Stimulated activated CD4-positive, alpha-beta T cell treated with anti-CD3 and anti-CD28 coated beads, Interleukin-15, amount 100 ng/mL, for 48 hours (primary cell): Measurements from ENCODE around the gene CMC2.
A peak's percentile ranks its signal among the peaks of the same experiment; 100 is the strongest.

ENCODE experiments used
- DNase-seq, 2 donors: peaks; one replicate each; pipeline ENCODE4 v3.0.0-alpha.2; 2020; ENCODE audit warnings: low read depth in 2 of 2

CMC2 gene

DNA sequence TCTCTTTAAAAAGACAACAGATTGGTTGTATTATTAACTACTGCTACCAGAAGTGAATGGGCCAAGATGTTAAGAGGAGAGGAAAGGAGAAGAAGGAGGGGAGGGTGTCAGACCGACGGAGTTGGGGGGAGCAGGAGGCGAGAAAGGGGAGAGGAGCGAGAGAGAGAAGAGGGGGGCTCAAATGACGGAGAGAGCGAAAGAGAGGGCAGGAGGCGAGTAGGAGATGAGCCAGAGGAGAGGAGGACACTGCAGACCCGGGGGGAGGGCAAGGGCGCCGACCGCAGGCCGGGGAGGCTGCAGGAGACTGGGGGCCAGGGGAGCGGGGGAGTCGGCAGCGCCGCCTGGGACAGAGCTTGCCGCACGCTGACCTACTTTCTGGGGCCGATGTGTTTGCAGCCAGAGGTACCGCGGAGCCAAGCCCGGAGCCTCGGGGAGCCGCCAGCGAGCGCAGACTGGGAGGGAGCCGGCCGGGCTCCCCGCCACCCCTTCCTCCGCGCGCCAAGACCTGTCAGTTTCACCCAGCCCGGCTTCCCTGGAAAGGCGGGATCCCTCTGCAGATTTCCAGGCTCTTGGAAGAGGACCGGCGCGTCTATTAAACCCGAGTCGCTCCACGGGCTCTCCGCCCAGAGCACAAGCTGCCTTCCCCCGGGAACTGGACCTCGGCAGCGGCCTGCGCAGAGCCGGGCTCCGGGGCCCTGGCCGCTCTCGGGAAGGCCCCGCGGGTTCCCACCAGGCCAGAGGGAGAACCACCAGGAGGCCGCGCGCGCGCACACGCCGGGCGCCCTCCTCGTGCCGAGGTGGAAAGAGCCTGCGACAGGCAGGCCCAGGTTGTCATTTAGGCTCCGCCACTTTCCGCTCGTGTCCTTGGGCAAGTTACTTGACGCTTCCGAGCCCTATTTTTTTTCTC is 74.6 kb downstream of the CMC2 start:
- no peak for DNase-seq

DNA sequence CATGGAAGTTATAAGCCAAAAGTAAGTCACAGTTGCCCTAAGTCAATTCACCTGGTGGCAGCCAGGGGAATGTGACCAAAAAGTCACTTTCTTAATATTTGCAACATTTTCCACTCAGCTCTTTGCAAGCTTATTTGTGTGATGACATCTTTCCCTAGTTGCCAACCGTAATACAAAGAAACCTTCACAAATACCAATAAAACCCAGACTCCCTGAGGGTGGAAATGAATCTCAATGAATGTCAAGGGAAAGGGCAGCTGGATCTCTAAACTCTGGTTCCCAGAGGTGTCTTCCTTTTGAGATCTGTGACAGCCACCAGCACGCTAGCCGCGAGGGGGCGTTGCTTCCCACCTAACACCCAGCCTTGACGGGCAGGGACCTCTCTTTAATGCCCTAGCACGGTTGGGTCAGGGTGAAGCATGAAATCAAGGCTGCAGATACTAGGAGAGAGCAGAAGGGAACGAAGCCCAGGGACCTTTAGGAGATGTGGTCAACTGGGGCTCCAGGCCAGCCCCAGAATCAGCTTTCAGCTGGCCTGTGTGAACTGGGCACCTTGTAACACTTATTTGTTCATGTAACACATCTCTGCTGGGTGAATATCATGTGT is 82.2 kb downstream of the CMC2 start:
- DNase-seq: peak; percentile 14 to 46

DNA sequence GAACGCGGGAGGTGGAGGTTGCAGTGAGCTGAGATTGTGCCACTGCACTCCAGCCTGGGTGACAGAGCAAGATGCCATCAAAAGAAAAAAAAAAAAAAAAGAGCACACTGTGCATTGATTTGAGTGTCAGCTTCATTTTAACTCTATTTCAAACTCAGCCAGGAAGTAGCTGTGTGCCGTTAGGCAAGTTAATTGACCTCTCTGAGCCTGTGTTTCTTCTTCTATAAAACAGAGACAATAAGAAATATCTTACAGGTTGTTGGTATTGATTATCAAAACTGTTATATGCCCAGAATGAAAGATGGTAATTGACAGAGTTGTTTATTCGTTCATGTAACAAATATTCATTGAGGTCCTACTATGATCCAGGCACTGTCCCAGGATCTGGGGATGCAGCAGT is 83.3 kb downstream of the CMC2 start:
- DNase-seq: no peak
